GM23338 (cell line): ENCODE results near the gene GDPD4. TPM values are rescaled to one million over a fixed set of nuclear protein-coding genes. Genes with fewer than 3 reads are reported as not detected.
A peak's percentile ranks its signal among the peaks of the same experiment; 100 is the strongest.

Experiments used
- ATAC-seq: fragments of 200-7000 bp; cut with Tn5 transposase; 3 replicates; pipeline ENCODE4 v1.9.1; 2020
- DNase-seq: peaks from one replicate; pipeline ENCODE4 v3.0.0-alpha.2; 2015; ENCODE audit warnings: low spot score
- H2AFZ ChIP-seq: fragments of 200-600 bp; sonication (generic); 2 replicates; pipeline ENCODE4 v1.8.0; 2016; ENCODE audit warnings: antibody characterized with exemption, mild to moderate bottlenecking, moderate library complexity
- H3F3A ChIP-seq: fragments of 200-600 bp; sonication (generic); replicated peaks from 2 replicates; pipeline ENCODE4 v1.8.0; 2017; ENCODE audit warnings: antibody characterized with exemption, mixed run types, low read depth
- H3K27ac ChIP-seq: fragments of 200-600 bp; sonication (generic); 2 replicates; pipeline ENCODE4 v1.6.1; 2016; ENCODE audit warnings: low read depth
- H3K27me3 ChIP-seq: fragments of 200-600 bp; sonication (generic); 2 replicates; pipeline ENCODE4 v1.8.0; 2016; ENCODE audit warnings: mild to moderate bottlenecking, mixed run types, moderate library complexity; ENCODE audit not compliant: insufficient read depth
- H3K36me3 ChIP-seq: fragments of 200-600 bp; sonication (generic); 2 replicates; pipeline ENCODE4 v1.8.0; 2016; ENCODE audit warnings: mild to moderate bottlenecking; ENCODE audit not compliant: insufficient read depth
- H3K4me1 ChIP-seq: fragments of 200-600 bp; sonication (generic); 2 replicates; pipeline ENCODE4 v1.8.0; 2016; ENCODE audit warnings: mild to moderate bottlenecking, moderate library complexity; ENCODE audit not compliant: insufficient read depth
- H3K4me2 ChIP-seq: fragments of 200-600 bp; sonication (generic); 2 replicates; pipeline ENCODE4 v1.7.1; 2017; ENCODE audit warnings: mixed run types
- H3K4me3 ChIP-seq: fragments of 200-600 bp; sonication (generic); 2 replicates; pipeline ENCODE4 v1.6.1; 2016; ENCODE audit warnings: mixed run types
- H3K79me2 ChIP-seq: fragments of 200-600 bp; sonication (generic); replicated peaks from 2 replicates; pipeline ENCODE4 v1.8.0; 2017; ENCODE audit warnings: mild to moderate bottlenecking; ENCODE audit not compliant: insufficient read depth
- H3K9me2 ChIP-seq: fragments of 200-600 bp; sonication (generic); 2 replicates; pipeline ENCODE4 v1.8.0; 2017; ENCODE audit not compliant: insufficient read depth
- H4K20me1 ChIP-seq: fragments of 200-600 bp; sonication (generic); replicated peaks from 2 replicates; pipeline ENCODE4 v1.8.0; 2017; ENCODE audit warnings: mild to moderate bottlenecking; ENCODE audit not compliant: insufficient read depth
- H3K27ac Mint-ChIP-seq: 2 replicates; pipeline ENCODE4 v1.8.0; 2020; ENCODE audit warnings: inconsistent platforms, mild to moderate bottlenecking, moderate library complexity, mixed read lengths
- H3K27me3 Mint-ChIP-seq: 3 replicates; pipeline ENCODE4 v1.8.0; 2022; ENCODE audit warnings: low read depth, mild to moderate bottlenecking, moderate library complexity, mixed read lengths, inconsistent platforms; ENCODE audit not compliant: insufficient read depth, poor library complexity
- H3K36me3 Mint-ChIP-seq: 3 replicates; pipeline ENCODE4 v1.8.0; 2021; ENCODE audit warnings: low read depth, mild to moderate bottlenecking, inconsistent platforms, moderate library complexity, mixed read lengths
- H3K4me1 Mint-ChIP-seq: 3 replicates; pipeline ENCODE4 v1.8.0; 2020; ENCODE audit warnings: mild to moderate bottlenecking, inconsistent platforms, mixed read lengths
- H3K4me3 Mint-ChIP-seq: 3 replicates; pipeline ENCODE4 v1.8.0; 2021; ENCODE audit warnings: moderate library complexity, mild to moderate bottlenecking, inconsistent platforms, mixed read lengths
- H3K9me3 Mint-ChIP-seq: 3 replicates; pipeline ENCODE4 v1.8.0; 2020; ENCODE audit warnings: moderate library complexity, mild to moderate bottlenecking, inconsistent platforms, mixed read lengths
- CREB1 ChIP-seq: fragments of 250-450 bp; sonication (Bioruptor Pico); IDR thresholded peaks from 2 replicates; pipeline ENCODE4 v1.5.0; 2020; ENCODE audit warnings: low read depth, mild to moderate bottlenecking, moderate library complexity
- EZH2 ChIP-seq: fragments of 200-600 bp; sonication (generic); IDR thresholded peaks from one replicate; pipeline ENCODE4 v1.8.0; 2017; ENCODE audit warnings: antibody characterized with exemption, mild to moderate bottlenecking, low read depth; ENCODE audit not compliant: unreplicated experiment
- EZH2phosphoT487 ChIP-seq: fragments of 200-600 bp; sonication (generic); IDR thresholded peaks from one replicate; pipeline ENCODE4 v1.8.1; 2018; ENCODE audit warnings: antibody characterized with exemption; ENCODE audit not compliant: unreplicated experiment
- JUNB ChIP-seq: IDR thresholded peaks from one replicate; pipeline ENCODE4 v1.6.1; 2016; ENCODE audit warnings: antibody characterized with exemption; ENCODE audit not compliant: unreplicated experiment
- NANOG ChIP-seq: IDR thresholded peaks from 2 replicates; pipeline ENCODE4 v1.6.1; 2016; ENCODE audit warnings: antibody characterized with exemption, borderline replicate concordance
- POLR2AphosphoS5 ChIP-seq: IDR thresholded peaks from 2 replicates; pipeline ENCODE4 v1.6.1; 2016; ENCODE audit warnings: antibody characterized with exemption, low read depth
- STAT1 ChIP-seq: IDR thresholded peaks from one replicate; pipeline ENCODE4 v1.6.1; 2016; ENCODE audit warnings: antibody characterized with exemption; ENCODE audit not compliant: unreplicated experiment
- ZNF114 ChIP-seq: fragments of 250-450 bp; sonication (Bioruptor Pico); IDR thresholded peaks from 2 replicates; pipeline ENCODE4 v1.5.0; 2020; ENCODE audit warnings: mild to moderate bottlenecking, moderate library complexity
- ZNF331 ChIP-seq: fragments of 250-450 bp; sonication (Bioruptor Pico); IDR thresholded peaks from 2 replicates; pipeline ENCODE4 v1.5.0; 2020; ENCODE audit warnings: low read depth, mild to moderate bottlenecking, moderate library complexity
- polyA plus RNA-seq: library from polyadenylated mRNA; unstranded; fragments of >200 nt; fragmentation: Nextera tagmentation; extraction: Ambion mirVana; gene quantifications from 2 replicates; pipeline ENCODE4 v1.2.1, GENCODE V29; 2016
- total RNA-seq: library from RNA; depleted of rRNA; stranded (reverse); fragments of >200 nt; shearing (Covaris generic); gene quantifications from 2 replicates; pipeline ENCODE4 v1.2.3, GENCODE V29; 2014
- TF ChIP-seq, protein P1 (sequence below), 2 experiments: fragments of 200-600 bp in 1 of 2; sonication (generic) in 1 of 2; conservative IDR thresholded peaks; 2 replicates each; pipeline versions ENCODE4 v1.5.1 to v1.6.1; 2016 to 2017; ENCODE audit warnings: antibody characterized with exemption in 2 of 2, low read depth in 2 of 2, mild to moderate bottlenecking in 2 of 2, moderate library complexity in 1 of 2
- TF ChIP-seq, protein P2 (sequence below): IDR thresholded peaks from 2 replicates; pipeline ENCODE4 v1.6.1; 2016; ENCODE audit warnings: antibody characterized with exemption
- TF ChIP-seq, protein P3 (sequence below): fragments of 250-450 bp; sonication (Bioruptor Pico); IDR thresholded peaks from 2 replicates; pipeline ENCODE4 v1.5.0; 2020; ENCODE audit warnings: mild to moderate bottlenecking, moderate library complexity
- TF ChIP-seq, protein P4 (sequence below): IDR thresholded peaks from one replicate; pipeline ENCODE4 v1.6.1; 2018; ENCODE audit warnings: antibody characterized with exemption; ENCODE audit not compliant: unreplicated experiment

GDPD4 gene
- total and polyA plus RNA-seq, 2 experiments from 2014 or later = not detected

DNA sequence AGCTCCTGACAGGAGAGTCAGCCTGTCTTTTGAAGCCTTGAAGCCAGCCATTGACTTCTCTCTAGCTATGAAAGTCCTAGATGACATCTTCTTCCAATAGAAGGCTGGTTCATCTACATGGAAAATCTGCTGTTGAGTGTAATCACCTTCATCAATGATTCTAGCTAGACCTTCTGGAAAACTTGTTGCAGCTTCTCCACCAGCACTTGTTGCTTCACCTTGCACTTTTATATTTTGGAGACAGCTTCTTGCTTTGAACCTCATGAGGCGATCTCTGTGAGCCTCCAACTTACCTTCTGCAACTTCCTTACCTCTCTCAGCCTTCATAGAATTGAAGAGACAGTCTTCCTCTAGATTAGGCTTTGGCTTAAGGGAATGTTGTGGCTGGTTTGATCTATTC lies 115.2 kb downstream of the GDPD4 start:
- no peak overlapping the region for H3K4me3 Mint-ChIP-seq

More for the DNA sequence above, 115.2 kb downstream of the GDPD4 start:
- no peaks in the 10 kb centered on the region for H3K79me2 ChIP-seq
- H3K4me1 ChIP-seq = peaks cover 4% of the 10 kb centered on the region; the same call in 1 of the 2 replicates
- H3F3A ChIP-seq = no peaks in the 10 kb centered on the region; the same call in 1 of the 2 replicates
- H2AFZ ChIP-seq = peak overlapping the region; percentile 28; the same call in 1 of the 2 replicates
- Mint-ChIP-seq H3K4me1 (peaks cover 16% of the 10 kb centered on the region), H3K27me3 (peaks cover 11% of the 10 kb centered on the region), H3K36me3 (no peaks in the 10 kb centered on the region), H3K9me3 (no peaks in the 10 kb centered on the region), H3K27ac (no peak overlapping the region)
- H3K4me3 ChIP-seq = no peak overlapping the region
- ATAC-seq (no peak), DNase-seq (no peak)
- H3K36me3 ChIP-seq = no peaks in the 10 kb centered on the region
- no peaks in the 10 kb centered on the region for H3K9me2 ChIP-seq
- no peaks in the 10 kb centered on the region for H4K20me1 ChIP-seq
- no peaks in the 10 kb centered on the region for H3K27me3 ChIP-seq
- no peak overlapping the region for H3K4me2 ChIP-seq
- H3K27ac ChIP-seq = no peak overlapping the region
- TF ChIP-seq, protein P1, sequence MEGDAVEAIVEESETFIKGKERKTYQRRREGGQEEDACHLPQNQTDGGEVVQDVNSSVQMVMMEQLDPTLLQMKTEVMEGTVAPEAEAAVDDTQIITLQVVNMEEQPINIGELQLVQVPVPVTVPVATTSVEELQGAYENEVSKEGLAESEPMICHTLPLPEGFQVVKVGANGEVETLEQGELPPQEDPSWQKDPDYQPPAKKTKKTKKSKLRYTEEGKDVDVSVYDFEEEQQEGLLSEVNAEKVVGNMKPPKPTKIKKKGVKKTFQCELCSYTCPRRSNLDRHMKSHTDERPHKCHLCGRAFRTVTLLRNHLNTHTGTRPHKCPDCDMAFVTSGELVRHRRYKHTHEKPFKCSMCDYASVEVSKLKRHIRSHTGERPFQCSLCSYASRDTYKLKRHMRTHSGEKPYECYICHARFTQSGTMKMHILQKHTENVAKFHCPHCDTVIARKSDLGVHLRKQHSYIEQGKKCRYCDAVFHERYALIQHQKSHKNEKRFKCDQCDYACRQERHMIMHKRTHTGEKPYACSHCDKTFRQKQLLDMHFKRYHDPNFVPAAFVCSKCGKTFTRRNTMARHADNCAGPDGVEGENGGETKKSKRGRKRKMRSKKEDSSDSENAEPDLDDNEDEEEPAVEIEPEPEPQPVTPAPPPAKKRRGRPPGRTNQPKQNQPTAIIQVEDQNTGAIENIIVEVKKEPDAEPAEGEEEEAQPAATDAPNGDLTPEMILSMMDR (conservative IDR thresholded peaks at IDR 0.05; ENCODE audit: low read depth in 2 of 2) = no peak
- TF ChIP-seq CREB1 (CRISPR knock-in tag) (no peak), NANOG (no peak), ZNF114 (CRISPR knock-in tag) (no peak), ZNF331 (CRISPR knock-in tag) (no peak), EZH2 (no peak), EZH2phosphoT487 (no peak), STAT1 (no peak), POLR2AphosphoS5 (no peak), JUNB (no peak)
- TF ChIP-seq, protein P2, sequence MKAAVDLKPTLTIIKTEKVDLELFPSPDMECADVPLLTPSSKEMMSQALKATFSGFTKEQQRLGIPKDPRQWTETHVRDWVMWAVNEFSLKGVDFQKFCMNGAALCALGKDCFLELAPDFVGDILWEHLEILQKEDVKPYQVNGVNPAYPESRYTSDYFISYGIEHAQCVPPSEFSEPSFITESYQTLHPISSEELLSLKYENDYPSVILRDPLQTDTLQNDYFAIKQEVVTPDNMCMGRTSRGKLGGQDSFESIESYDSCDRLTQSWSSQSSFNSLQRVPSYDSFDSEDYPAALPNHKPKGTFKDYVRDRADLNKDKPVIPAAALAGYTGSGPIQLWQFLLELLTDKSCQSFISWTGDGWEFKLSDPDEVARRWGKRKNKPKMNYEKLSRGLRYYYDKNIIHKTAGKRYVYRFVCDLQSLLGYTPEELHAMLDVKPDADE = no peak
- TF ChIP-seq, protein P3, sequence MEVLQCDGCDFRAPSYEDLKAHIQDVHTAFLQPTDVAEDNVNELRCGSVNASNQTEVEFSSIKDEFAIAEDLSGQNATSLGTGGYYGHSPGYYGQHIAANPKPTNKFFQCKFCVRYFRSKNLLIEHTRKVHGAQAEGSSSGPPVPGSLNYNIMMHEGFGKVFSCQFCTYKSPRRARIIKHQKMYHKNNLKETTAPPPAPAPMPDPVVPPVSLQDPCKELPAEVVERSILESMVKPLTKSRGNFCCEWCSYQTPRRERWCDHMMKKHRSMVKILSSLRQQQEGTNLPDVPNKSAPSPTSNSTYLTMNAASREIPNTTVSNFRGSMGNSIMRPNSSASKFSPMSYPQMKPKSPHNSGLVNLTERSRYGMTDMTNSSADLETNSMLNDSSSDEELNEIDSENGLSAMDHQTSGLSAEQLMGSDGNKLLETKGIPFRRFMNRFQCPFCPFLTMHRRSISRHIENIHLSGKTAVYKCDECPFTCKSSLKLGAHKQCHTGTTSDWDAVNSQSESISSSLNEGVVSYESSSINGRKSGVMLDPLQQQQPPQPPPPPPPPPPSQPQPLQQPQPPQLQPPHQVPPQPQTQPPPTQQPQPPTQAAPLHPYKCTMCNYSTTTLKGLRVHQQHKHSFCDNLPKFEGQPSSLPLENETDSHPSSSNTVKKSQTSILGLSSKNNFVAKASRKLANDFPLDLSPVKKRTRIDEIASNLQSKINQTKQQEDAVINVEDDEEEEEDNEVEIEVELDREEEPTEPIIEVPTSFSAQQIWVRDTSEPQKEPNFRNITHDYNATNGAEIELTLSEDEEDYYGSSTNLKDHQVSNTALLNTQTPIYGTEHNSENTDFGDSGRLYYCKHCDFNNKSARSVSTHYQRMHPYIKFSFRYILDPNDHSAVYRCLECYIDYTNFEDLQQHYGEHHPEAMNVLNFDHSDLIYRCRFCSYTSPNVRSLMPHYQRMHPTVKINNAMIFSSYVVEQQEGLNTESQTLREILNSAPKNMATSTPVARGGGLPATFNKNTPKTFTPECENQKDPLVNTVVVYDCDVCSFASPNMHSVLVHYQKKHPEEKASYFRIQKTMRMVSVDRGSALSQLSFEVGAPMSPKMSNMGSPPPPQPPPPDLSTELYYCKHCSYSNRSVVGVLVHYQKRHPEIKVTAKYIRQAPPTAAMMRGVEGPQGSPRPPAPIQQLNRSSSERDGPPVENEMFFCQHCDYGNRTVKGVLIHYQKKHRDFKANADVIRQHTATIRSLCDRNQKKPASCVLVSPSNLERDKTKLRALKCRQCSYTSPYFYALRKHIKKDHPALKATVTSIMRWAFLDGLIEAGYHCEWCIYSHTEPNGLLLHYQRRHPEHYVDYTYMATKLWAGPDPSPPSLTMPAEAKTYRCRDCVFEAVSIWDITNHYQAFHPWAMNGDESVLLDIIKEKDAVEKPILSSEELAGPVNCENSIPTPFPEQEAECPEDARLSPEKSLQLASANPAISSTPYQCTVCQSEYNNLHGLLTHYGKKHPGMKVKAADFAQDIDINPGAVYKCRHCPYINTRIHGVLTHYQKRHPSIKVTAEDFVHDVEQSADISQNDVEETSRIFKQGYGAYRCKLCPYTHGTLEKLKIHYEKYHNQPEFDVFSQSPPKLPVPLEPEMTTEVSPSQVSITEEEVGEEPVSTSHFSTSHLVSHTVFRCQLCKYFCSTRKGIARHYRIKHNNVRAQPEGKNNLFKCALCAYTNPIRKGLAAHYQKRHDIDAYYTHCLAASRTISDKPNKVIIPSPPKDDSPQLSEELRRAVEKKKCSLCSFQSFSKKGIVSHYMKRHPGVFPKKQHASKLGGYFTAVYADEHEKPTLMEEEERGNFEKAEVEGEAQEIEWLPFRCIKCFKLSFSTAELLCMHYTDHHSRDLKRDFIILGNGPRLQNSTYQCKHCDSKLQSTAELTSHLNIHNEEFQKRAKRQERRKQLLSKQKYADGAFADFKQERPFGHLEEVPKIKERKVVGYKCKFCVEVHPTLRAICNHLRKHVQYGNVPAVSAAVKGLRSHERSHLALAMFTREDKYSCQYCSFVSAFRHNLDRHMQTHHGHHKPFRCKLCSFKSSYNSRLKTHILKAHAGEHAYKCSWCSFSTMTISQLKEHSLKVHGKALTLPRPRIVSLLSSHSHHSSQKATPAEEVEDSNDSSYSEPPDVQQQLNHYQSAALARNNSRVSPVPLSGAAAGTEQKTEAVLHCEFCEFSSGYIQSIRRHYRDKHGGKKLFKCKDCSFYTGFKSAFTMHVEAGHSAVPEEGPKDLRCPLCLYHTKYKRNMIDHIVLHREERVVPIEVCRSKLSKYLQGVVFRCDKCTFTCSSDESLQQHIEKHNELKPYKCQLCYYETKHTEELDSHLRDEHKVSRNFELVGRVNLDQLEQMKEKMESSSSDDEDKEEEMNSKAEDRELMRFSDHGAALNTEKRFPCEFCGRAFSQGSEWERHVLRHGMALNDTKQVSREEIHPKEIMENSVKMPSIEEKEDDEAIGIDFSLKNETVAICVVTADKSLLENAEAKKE (CRISPR knock-in tag) = no peak
- TF ChIP-seq, protein P4, sequence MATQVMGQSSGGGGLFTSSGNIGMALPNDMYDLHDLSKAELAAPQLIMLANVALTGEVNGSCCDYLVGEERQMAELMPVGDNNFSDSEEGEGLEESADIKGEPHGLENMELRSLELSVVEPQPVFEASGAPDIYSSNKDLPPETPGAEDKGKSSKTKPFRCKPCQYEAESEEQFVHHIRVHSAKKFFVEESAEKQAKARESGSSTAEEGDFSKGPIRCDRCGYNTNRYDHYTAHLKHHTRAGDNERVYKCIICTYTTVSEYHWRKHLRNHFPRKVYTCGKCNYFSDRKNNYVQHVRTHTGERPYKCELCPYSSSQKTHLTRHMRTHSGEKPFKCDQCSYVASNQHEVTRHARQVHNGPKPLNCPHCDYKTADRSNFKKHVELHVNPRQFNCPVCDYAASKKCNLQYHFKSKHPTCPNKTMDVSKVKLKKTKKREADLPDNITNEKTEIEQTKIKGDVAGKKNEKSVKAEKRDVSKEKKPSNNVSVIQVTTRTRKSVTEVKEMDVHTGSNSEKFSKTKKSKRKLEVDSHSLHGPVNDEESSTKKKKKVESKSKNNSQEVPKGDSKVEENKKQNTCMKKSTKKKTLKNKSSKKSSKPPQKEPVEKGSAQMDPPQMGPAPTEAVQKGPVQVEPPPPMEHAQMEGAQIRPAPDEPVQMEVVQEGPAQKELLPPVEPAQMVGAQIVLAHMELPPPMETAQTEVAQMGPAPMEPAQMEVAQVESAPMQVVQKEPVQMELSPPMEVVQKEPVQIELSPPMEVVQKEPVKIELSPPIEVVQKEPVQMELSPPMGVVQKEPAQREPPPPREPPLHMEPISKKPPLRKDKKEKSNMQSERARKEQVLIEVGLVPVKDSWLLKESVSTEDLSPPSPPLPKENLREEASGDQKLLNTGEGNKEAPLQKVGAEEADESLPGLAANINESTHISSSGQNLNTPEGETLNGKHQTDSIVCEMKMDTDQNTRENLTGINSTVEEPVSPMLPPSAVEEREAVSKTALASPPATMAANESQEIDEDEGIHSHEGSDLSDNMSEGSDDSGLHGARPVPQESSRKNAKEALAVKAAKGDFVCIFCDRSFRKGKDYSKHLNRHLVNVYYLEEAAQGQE = no peak
